GM18526 (cell line): ENCODE results near the gene HS3ST4.

Experiments
- POLR2A ChIP-seq: IDR thresholded peaks from 3 replicates; pipeline ENCODE4 v1.6.1; 2011; ENCODE audit not compliant: insufficient read length; ENCODE audit errors: extremely low read depth

HS3ST4 gene

DNA sequence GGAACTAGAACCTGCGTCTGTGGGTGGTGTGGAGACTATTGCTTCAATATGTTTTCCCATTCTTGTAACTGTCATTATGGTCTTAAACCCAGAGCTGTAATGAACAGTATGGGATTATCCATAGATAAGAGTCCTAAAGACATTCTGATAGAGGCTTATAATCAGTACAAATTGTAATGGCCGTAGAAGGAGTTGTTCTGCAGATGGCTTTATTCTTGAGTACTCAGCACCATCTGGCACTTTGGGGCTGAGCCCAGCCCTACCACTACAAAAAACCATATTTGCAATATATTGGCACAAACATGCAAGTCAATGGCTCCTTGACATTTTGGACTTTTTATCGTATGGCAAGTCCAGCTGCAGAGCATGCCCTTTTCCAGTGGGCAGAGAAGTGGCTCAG, 150.0 kb downstream of the HS3ST4 start:
- TF ChIP-seq POLR2A, result no peak

DNA sequence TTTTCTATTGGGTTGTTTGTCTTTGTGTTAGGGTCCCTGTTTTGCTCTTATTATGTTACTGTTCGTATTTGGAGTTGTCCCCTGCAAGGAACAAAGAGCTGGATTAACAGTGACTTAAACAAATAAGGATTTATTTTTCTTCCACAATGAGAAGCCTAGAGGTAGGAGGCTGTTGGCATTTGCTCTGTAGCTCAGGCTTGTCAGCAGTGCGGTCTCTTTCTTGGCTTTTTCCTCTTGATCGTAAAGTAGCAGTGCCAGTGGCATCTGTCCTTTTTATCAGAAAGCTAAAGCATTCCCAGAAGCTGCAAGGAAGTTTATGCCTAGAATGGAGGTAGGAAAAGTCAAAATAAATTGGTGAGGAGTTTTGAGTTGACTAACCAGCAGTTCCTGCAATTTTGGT, 154.1 kb downstream of the HS3ST4 start:
- TF ChIP-seq POLR2A, result no peak

DNA sequence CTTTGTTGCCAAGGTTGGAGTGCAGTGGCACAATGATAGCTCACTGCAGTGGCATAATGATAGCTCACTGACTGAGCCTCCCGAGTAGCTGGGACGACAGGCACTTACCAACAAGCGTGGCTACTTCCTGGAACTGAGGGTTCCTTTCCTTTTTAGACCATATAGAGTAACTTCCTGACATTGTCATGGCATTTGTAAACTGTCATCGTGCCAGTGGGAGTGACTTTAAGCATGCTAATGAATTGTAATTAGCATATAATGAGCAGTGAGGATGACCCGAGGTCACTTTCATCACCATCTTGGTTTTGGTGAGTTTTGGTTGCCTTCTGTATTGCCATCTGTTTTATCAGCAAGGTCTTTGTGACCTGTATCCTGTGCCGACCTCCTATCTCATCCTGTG, 162.4 kb downstream of the HS3ST4 start:
- no peak for TF ChIP-seq POLR2A

DNA sequence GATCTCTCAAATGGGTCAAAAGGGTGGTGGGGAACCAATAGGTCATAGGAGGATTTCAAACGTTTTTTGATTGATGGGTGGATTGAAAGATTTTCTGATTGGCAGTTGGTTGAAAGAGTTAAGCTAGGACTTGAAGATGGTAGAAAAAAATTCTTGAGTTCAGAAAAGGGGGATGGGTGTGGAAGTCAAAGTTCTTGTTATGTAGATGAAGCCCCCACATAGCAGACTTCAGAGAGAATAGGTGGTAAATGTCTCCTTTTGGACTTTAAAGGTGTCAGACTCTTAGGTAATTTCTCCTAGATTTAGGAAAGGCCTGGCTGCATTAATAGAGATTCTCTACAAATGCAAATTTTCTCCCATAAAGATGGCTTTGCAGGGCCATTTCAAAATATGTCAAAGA, 163.3 kb downstream of the HS3ST4 start:
- no peak for TF ChIP-seq POLR2A

DNA sequence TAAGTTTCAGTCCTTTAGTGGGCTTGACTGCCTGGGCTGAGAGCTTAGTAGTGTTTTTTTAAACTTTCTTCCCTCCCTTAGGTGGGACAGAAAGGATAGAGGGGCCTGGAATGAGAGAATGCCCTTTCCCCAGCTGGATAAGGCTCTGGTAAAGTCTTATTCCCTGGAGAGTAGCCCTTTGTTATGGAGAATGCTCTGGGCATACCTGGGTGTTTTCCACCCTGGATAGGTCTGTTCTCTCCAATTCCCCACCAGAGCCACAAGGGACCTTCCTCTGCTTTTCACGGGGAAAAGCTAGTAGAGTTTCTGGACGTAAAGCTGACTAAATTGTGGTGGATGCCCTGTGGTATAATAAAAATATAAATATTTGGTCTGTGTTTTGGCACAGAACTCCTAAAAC, 164.1 kb downstream of the HS3ST4 start:
- TF ChIP-seq POLR2A, result no peak

DNA sequence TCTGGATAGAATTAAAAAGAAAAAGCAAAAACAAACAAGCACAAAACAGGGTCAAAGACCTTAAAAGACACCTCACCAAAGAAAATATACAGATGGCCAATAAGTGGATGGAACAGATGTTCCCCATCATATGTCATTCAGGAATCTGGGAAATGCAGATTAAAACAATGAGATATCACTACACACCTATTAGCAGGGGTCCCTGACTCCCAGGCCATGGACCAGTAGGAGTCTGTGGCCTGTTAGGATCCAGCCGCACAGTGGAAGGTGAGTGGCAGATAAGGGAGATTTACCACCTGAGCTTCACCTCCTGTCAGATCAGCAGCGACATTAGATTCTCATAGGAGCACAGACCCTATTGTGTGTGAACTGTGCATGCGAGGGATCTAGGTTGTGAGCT, 167.9 kb downstream of the HS3ST4 start:
- no peak for TF ChIP-seq POLR2A

DNA sequence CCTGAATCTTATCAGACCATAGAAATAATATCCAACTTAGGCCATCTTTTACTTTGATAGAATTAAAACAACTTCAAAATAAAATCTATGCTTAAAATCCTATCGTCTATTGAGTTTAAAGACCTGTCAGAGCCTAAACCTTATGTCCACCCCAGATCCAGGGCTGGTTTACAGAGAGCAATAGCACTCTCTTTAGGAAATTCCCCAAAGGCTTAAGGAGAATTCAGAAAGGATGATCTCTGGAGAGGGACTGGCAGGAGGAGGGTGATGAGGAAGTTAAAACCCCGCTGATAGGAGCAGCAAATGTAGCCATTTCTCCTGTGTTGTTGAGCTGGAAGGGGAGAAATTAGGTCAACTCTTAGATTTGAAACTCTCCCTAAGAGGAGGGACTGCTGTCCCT, 175.3 kb downstream of the HS3ST4 start:
- no peak for TF ChIP-seq POLR2A

DNA sequence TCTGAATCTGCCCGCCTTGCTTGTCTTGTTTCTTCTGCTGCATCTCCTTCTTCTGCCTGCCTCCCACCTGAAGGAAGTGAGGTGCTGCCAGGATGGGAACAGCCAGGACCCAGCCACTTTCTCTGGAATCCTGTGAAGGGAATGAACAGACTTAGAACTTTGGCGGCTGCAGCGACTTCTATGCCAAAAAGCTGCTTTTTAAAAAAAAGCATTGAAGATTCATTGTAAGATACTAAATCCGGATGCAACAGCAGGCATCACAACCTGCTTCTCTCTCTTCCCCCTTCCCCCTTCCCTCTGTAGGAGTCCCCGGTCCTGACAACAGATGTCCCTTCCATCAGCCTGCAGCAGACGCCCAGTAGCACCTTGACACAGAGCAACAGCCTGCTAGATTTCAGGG, 176.3 kb downstream of the HS3ST4 start:
- no peak for TF ChIP-seq POLR2A

DNA sequence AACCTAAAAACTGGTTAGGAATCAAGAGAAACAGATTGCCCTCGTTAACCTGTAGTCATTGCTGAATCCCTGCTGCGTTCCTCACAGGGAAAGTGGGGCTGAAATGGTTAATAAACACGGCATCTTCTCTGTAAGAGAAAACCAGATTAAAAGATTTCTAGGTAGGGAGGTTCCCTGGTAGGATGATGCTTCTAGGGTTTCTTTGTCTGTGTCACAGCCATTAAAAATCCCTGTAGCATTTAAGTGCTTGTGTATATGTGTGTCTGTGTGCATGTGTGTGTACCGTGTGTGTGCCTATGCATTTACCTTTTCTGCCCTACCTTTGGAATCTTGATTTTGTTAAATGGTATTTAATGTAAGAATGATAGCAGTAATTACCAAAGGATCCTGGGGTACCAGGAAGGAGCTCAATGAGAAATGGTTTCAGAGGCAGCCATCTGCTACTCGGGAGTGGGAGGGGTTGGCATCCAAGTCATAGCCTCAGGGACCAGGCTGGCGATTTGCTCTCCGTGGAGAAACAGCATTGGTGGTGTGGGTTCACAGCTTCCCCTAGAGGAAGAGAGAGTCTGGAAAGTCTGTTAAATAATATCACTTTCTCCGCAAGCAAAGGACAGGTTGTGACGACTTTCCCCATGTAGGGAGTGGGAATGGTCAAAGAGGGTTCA, 177.1 kb downstream of the HS3ST4 start:
- no peak for TF ChIP-seq POLR2A

DNA sequence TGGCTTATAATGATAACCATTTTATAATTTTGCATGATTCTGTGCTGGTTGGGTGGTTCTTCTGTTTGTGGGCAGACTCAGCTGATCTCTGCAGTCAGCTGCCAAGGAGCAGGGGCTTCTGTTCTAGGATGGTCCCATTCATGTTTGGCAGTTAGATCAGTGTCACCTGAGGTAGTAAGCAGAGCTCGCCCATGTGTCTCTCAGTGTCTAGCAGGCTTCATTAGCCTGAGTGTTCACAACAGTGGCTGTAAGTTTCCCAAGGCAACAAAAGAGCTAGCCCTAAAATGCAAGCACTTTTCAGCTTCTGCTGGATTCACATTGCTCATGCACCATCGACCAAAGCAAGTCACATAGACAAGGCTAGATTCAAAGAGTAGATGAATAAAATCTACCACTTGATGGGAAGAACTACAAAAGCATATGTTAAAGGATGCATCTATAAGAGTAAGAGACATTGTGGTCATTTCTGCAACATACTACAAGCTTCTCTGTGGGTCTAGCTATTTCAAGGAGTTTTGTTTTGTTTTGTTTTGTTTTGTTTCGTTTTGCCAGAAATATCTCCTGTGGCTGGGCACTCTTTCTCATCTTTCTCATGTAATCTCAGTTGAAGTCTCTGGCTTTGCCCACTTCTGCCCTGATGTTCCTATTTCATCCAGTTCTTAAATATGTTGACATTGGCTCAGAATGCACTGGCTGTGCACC, 180.8 kb downstream of the HS3ST4 start:
- no peak for TF ChIP-seq POLR2A

DNA sequence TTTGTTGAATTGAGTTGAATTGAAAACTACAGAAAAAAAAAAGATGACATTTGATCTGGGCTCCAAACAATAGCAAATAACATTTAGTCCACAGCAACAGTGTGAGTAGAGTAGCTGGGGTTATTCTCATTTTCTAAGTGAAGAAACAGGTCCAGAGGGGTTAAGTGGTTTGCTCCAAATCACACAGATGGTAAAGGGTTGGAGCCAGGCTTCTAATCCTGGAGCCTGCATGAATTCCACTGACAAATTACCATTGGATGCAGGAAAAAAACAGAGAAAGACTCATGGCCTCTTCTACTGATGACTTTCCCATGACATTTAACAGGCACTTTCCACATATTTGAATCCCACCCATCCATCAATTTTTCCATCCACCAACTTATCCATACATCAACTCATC, 182.4 kb downstream of the HS3ST4 start:
- TF ChIP-seq POLR2A, result no peak

DNA sequence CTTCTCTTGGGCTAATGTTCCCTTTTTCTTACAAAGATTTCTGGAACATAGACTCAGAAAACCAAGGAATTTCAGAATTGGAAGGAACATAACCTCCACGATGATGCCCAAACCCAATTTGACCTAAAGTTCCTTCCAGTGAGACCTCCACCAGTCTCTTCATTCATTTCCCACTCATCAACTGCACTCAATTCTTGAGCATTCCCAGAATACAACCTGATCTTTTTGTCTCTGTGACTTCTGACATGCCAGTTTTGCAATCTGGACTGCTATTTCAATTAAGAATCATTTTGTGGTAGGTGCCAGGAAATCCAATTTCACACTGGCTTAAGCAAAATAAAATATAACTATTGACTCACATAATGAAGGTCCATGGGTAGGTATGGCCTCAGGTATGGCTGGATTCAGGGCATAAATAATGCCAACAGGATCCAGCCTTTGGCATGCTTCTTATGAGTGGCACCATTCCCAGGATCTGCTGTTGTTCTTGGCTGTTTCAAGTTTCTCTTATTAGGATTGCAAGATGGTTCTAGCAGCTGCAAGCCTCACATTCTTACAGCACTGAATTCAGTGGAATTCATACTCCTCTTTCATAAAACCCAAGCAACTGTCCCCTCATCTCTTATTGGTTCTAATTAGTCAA, 184.3 kb downstream of the HS3ST4 start:
- TF ChIP-seq POLR2A, result no peak

DNA sequence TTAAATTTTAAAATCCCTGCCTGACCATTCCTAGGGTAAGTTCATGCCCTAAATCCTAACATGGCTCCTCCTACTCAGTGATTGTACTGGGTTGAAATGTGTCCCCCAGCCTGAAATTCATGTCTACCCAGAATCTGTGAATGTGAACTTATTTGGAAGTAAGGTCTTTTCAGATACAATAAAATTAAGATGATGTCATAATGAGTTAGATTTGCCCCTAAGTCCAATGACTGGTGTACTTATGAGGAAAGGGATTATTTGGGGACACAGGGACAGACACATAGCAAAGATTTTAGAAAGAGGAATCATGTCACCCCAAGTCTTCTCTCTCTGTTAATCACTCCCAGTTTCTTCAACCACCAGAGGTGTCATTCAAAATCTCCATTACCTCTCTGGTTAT, 185.3 kb downstream of the HS3ST4 start:
- TF ChIP-seq POLR2A, result no peak

DNA sequence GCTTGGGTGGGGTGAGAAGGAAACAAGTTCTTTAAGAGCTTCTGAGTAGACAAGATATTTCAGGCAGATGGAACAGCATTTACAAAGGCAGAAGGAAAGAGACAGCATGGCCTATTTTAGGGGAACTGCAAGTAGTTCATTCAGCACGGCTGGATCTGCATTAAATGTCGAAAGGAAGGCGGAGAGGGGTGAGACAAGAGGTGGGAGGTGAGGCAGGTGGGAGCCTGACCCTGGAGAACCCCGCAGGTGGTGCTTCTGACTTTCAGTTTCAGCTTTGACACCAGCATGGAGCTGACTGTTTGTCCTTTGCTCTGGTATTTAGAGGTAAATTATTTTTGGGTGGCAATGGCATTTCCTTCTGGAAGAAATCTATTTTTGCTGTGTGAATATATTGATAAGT, 194.8 kb downstream of the HS3ST4 start:
- TF ChIP-seq POLR2A, result no peak

DNA sequence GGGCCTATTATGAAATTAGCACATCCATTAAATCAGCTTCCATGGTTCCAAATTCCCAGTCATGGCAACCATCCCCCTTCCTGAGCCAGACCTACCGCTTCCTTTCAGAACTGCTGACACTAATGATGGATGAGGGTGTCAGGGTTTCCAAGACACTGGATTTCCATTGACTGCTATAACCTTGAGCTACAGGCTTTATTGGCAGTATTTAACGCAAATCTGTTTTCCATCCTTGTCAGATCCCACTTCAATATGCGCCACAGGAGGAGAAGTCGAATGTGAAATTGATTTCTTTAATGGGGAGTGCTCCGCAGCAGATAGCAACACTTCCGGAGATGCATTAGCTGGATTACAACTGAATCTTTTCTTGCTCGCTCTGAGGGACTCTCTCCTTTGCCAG, 197.1 kb downstream of the HS3ST4 start:
- no peak for TF ChIP-seq POLR2A

DNA sequence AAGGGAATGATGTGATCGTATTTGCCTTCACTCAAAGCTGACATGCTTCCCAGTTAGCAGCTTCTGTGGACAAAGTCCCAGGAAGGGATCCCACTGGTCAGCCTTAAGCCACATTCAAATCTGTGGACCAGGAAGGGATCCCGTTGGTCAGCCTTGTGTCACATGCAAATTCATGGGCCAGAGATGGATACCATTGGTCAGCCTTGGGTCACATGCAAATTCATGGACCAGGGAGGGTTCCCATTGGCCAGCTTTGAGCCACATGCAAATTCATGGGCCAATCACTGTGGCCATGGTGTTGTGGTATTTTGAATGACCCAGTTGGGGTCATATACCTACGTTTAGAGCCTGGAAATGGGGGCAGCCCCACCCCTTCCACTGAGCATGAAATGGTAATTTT, 201.6 kb downstream of the HS3ST4 start:
- no peak for TF ChIP-seq POLR2A

DNA sequence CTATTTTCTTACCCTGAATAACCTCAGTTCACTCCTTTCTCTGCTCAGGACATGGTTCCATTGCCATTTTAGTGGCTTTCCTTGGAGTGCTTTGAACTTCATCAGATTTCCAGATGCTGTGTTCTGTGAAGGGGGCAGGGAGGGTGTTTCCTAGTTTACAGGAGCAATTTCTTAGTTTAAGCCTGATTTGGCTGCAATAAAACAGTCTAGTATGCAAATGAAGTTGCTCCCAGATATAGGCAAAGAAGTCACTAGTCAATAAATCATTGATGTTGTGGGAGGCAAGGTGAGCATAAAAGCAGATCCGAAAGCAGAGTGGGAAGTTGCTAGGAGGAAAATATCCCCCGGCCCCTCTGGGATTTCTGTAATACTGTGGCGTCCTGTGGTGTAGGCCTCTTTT, 202.3 kb downstream of the HS3ST4 start:
- no peak for TF ChIP-seq POLR2A

DNA sequence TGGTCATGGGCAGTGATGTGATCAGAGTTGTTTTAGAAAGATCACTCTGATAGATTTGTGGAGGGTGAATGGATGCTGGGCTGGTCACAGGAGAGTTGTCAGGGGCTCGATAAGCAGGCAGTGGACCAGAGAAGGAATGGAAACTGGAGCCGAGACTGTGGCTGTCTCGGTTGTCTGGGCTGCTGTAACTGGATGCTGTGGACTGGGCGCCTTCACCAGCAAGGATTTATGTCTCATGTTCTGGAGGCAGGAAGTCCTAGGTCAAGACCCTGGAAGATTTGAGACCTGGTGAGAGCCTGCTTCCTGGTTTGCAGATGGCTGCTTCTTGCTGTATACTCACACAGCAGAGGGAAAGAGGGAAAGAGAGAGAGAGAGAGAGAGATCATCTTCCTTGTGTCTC, 203.6 kb downstream of the HS3ST4 start:
- no peak for TF ChIP-seq POLR2A
